Glomerular visceral epithelial cell (primary cell): ENCODE results near the gene KRT32.
"Not testable (repeated sequence)": the region's sequence is repeated elsewhere in the genome, so short reads cannot be mapped to it uniquely, and the experiment has no call there.

Source experiments
- DNase-seq: peaks from one replicate; pipeline ENCODE4 v3.0.0-alpha.2; 2016; ENCODE audit errors: extremely low spot score

Gene KRT32

DNA sequence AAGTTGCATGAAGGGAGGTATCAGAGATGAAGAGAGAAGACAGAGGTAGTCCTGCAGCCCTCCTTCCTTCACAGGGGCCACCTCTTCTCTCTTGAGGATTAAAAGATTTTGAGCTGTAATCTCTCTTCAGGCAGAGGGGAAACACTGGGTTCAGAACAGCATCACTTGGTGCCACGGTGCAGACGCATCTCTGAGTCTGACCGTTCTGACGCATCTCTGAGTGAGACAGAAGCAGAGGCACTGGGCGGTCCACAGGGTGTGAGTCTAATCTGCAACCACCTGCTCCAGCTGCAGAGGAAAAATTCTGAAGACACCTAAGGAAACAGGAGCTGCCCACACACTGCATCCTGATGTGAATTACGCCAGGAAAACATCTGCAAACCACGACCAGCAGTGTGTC is 37.5 kb downstream of the KRT32 start:
- DNase-seq = no peak

DNA sequence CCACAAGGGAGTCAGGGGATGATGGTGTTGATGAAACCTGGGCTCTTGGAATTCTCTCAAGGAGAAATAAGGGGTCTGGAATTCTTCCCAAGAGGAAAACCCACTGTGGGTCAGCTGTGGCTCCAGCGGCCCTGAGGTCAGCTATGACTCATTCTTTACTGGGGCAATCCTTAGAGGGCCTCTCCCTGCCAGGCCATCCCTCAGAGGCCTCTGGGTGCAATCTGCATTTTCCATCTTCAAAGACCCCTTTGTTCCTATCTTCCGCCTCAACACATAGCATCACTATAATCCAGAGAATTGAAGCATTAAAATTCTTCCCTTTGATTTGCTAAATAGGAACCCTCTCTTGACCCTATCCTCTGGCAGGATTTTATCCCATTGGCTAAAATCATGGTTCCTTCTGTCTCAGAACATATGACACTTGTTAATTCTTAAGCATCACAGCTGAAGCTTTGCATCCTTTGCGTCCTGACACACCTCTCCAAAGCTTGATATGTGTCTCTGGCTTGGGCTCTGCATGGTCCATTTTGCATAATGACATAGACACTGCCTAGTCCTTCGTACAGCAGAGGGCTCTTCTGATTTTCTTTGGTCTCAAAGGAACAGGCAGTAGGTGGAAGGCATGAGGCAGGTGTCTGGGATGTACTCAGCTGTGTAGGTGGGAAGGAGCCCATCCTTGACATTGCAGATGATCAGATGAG is 38.4 kb downstream of the KRT32 start:
- peak; percentile 68 for DNase-seq

DNA sequence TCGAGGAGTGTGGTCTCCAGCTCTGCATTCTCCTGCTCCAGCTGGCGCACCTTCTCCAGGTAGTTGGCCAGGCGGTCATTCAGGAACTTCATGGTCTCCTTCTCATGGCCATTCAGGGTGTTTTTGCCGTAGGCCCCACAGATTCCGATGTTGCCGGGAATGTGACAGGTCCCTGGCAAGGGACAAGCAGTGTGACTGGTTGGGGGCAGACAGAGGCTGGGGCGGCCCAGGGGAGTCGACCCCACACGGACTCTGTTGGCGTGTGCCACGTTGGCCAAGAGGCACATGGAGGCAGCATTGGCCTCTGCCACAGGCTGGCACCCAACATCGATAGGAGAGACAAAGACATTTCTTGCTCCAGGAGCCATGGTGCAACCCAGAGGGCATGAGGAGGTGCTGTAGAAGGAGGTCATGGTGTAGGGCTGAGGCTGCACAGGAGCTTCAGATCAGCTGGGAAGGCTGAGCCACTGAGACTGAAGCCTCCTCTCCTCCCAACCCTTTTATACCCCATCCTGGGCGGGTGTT is 43.0 kb downstream of the KRT32 start, which contains the start of gene KRT37:
Gene KRT37 (minus strand): TSS at position 475 of the 525 bp plus-strand sequence. CDS start 62 bp downstream, at position 413.
- DNase-seq = no peak

DNA sequence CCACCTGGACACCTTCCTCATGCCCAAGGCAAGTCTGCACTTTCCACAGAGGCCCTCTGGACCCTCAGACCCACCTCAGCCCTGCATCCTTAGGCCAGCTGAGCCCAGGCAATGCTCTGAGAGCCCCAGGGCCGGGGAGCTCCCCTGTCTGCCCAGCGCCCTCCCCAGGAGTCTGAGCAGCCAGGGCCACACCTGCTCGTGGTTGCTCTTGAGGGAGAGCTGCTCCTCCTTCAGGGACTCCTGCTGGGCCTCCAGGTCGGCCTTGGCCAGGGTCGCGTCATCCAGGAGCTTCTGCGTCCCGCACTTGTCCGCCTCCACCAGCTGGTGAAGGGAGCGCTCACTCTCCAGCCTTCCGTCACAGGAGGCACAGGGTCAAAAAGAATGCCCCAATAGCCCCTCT is 44.6 kb downstream of the KRT32 start:
- DNase-seq = not testable (repeated sequence)

DNA sequence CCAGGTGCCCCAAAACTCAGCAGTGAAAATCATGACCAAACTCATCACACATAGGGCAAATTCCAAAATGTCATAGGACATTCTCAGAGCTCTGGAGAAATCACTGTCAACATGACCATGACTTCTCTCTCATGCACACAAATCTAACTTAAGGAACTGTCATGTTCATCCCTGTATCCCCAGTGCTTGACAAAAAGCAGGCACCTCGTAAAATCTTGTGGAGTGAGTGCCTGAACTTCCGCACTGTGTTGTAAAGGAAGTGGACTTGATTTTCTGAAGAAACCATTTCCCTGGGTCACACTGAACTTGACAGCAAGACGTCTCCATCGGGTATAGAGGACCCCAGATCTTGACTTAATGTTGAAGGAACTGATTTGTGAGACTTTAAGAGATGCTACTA is 45.6 kb downstream of the KRT32 start:
- no peak for DNase-seq

DNA sequence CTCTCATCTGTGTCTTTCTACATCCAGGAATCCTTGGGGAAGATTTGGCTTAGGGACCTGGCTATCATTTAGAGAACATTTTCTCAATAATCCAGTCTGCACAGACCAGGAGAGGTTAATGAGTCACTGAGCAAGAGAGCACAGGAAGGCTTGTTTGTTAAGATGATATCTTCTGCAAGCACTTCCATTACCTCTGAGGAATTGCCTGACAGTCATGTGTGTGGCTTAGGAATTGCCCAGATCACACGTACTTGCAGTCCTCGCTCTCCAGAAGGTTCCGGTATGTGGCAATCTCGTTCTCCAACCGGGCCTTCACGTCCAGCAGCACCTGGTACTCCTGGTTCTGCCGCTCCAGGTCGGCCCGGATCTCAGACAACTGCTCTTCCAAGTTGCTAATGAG is 46.1 kb downstream of the KRT32 start:
- DNase-seq = peak; percentile 71

DNA sequence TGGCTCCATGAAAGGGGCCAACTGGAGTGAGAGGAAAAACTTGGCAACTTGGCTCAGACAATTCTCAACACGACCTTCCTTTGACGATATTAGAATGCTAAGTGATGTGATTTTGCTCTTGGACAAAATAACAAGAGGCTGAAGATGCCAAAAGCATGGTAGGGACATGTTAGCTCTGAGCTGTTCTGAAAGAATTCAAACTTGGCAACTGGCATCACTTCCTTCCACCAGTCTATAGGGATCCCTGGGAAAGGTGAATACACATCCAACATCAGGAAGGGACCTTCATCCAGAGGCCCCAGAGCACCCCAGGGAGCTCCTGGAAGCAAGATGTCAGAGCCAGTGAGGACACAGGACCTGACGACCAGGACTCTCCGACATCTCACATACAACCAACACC is 47.1 kb downstream of the KRT32 start:
- DNase-seq = no peak

DNA sequence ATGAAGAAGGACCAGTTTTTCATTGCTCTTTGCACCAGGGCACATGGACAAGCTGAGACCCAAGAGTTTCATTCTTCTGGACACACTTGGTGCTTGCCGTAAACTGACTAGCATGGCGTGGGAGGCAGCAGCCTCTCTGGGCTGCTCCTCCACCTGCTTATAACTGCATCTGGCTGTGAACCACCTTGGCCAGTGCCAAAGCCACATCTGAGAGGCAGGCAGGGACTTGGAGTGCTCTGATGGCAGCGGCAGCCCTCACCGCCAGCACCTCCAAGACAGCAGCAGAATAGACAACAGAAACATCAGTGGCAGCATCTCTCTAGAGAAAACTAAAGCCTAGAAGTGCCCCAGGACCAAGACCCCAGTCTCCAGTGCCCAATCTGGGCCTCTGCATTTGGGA is 47.5 kb downstream of the KRT32 start:
- DNase-seq = no peak

DNA sequence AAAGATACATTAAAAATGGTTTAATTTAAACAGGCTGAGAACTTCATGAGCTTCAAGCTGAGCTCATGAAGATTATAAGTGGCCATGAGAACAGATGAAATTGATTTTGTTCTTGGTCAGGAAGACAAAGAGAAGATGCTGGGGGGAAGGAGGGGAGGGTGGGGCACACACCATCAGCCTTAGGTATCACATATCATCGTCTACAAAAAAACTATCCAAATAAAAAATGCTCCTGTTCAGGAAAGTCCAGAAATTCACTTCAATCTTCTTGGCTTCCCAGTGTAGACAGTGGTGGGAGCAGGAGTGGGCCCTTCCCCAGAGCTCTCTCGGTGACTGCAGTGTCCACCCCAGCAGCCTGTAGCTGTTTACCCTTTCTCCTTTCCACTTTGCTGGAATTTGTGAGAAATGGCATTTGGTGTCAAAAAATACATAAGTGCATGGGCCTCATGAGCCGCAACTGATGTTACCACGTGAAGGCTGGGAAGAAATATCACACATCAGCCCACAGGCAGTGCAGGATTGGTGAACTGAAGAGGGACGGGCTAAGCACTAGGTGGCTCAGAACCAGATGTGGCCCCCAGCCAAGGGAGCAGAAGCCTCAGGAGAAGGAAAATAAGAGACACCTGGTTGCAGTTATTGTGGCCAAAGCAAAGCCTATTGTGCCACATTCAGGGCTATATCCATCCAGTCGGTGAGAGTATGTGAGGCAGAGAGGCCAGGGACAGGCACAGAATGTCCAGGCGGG is 48.9 kb downstream of the KRT32 start:
- DNase-seq = no peak

DNA sequence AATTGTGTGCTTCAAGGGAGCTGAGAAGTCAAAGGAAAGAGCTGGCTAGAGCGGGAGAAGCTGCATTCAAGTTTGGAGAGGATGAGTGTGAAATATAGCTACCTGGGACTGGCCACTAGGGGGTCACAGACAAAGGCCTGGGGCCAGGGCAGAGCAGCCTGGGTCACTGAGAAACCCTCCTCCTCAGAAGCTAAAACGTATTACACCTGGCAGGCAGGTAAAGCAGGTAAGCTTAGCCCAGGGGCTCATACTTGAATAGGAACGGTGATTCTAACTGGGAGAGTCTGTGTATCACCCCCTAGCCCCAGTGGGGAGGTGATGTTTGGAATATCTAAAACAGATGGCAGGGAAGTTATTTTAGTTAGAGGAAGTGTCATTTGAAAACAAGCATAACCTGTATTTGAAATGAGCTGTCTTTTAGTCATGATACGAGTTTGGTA is 49.6 kb downstream of the KRT32 start:
- no peak for DNase-seq

DNA sequence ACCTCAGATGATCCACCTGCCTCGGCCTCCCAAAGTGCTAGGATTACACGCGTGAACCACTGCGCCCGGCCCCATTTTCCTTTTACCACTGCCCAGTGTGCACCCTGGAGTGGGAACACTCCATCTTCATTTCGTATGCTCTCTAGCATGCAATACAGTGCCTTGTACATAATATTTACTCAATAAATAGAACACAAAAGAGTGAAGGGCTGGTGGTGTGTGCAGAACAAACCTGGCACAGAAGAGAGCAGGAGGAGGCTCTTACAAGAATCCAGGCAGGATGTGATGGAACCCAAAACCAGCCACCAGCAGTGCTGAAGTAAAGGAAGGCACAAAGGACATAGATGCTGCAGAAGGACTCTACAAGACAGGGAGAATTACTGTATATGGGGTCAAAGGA is 50.1 kb downstream of the KRT32 start:
- DNase-seq = no peak

DNA sequence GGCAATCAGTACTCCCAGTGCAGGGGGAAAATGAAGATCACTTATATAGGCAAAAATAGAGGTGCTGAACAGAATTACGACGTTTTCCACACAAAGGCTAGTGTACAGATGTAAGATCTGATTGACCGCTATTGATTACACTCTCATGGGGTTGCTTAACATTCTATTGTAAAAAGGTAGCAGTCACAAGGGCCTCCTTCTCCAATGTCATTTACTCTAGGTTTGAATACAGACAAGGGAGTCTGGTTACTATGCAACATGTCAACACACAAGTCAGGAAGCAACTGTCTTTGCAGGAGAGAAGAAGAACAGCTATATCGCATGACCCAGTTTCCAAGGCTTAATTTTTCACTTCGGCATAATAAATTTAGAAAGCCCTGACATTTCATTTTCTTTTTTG is 50.7 kb downstream of the KRT32 start:
- DNase-seq = no peak

DNA sequence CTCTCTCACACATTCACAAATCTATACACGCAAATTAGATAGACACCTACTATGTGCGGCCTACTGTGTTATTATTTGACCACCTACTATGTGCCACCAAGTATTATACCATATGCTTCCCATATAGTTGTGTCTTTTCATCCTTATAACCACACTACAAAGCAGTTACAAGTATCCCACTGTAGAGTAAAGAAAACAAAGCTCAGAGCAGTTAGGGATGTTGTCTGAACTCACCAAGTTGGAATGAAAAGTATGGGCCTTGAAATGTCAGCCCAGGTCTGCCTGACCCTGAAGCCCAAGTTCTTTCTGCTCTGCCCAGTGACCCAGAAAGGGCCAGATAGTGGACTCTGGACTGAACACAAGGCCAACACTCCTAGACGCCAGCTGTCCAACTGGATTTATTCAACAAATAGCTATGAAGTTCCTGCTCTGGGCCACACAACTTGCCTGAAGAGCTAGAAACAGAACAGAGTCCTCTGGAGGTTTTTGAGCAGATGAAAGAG is 51.3 kb downstream of the KRT32 start:
- peak; percentile 62 for DNase-seq

DNA sequence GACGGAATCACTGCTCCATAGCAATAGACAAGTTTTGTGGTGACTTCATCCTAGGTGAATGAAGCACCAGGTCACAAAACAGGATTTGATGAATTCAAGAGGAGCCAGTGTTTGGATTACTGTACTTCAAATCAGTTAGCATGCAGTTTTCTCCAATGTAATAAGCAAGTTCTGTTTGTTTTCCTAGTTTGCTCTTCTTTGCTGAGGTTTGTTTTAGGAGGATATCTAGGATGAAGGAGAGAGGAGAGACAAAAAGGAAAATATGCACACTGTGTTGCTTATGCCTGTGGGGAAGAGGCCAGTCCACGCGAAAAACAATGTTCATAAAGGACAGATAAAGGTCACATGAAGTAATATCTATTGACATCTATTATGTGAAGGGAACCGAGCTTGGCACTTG is 51.8 kb downstream of the KRT32 start:
- DNase-seq = no peak

DNA sequence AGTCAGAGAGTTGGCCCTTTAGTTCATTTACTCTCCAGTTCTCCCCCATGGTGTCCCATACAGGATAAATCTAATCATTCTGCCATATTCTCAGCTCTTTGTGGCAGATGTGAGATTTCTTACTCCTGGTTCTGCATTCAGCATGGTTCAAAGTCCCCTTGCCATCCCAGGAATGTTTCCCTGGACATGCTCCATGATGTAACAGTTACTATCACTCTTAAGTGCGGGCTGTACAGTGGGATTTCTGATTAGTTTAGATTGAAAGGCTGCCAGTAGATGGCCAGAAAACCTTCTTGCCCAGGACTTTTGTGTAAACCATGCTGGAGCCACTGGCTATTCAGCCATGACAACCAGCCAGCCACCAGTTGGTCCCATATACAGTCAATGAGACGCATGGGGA is 53.2 kb downstream of the KRT32 start:
- DNase-seq = peak; percentile 67

DNA sequence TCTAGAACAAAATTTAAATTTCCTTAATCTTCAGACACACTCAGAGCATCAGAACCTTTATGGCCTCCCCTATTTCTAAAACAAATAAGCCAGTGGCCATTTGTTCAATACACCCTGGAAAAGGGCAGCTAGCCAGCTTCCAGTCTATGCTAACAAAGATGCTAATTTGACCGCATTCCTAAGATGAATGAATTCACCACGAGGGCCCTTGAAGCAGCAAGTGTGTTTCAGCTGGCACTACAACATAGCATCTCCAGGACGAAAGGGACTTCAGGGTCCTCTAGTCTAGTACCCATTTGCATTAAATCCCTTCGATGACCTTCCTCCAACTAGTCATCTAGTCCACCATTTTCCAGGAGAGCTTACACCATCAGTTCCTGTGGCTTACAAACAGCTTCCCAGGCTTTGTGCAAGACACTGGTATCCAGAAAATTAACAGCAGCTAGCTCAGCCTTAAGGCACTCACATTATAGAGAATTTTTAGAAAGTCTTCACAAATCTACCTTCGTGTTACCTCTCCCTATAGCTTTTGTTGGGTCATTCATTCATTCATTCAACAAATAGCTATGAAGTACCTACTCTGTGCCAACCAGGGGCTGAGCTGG is 53.7 kb downstream of the KRT32 start:
- DNase-seq = no peak

DNA sequence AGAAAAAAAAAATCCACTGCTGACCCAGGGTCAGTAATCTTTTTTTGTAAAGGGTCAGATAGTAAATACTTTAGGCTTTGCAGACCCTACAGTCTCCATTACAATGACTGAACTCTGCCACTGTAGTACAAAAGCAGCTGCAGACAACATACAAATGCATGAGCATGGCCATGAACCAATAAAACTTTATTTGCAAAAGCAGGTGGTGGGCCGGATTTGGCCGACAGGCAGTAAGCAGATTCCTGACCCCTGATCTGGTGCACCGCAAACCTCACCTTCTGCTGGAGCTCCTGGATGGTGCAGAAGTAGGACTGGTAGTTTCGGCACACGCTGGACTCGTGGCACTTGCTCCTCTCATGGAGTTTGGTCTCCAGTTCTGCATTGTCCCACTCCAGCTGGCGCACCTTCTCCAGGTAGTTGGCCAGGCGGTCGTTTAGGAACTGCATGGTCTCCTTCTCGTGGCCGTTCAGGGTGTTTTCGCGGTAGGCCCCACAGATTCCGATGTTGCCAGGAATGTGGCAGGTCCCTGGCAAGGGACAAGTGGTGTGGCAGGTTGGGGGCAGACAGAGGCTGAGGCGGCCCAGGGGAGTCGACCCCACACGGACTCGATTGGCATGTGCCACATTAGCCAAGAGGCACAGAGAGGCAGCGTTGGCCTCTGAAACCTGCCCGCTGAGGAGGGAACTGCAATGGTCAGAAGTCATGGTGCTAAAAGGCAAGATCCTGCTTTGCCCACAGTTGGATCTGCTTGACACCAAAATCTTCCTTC is 55.9 kb downstream of the KRT32 start:
- no peak for DNase-seq
